Measurements from ENCODE around the gene GNPDA2.

GNPDA2 gene

DNA sequence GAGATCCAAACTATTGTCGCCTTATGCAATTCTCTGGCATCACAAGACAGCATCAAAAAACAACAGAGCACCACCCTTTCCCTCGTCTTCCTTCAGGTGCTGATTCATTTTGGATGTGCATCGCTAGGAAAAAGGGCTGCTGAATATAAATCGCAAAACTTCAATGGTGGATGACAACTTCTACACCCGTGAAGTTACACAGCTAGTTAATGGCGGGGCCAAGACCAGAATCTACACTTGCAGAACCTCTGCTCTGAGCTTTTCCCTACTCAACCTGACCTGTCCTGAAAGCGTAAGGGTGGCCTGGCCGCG, 674 bp downstream of the GNPDA2 start:
- TF ChIP-seq, protein P1, sequence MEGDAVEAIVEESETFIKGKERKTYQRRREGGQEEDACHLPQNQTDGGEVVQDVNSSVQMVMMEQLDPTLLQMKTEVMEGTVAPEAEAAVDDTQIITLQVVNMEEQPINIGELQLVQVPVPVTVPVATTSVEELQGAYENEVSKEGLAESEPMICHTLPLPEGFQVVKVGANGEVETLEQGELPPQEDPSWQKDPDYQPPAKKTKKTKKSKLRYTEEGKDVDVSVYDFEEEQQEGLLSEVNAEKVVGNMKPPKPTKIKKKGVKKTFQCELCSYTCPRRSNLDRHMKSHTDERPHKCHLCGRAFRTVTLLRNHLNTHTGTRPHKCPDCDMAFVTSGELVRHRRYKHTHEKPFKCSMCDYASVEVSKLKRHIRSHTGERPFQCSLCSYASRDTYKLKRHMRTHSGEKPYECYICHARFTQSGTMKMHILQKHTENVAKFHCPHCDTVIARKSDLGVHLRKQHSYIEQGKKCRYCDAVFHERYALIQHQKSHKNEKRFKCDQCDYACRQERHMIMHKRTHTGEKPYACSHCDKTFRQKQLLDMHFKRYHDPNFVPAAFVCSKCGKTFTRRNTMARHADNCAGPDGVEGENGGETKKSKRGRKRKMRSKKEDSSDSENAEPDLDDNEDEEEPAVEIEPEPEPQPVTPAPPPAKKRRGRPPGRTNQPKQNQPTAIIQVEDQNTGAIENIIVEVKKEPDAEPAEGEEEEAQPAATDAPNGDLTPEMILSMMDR (conservative IDR thresholded peaks at IDR 0.05; ENCODE audit: low read depth, low read length), result no peak
- H4K20me1 ChIP-seq (ENCODE audit: insufficient read depth), result no peaks in the 10 kb centered on the region
- H3K27ac ChIP-seq, result peak overlapping the region; percentile 58
- H3K4me3 ChIP-seq (IDR thresholded peaks at IDR 0.05; ENCODE audit: insufficient read depth, low read depth, low read length), result no peak overlapping the region
- peaks cover 26% of the 10 kb centered on the region; the same call in 1 of the 2 replicates for H3K79me2 ChIP-seq (ENCODE audit: insufficient read depth, low read depth)
- H3K9ac ChIP-seq, result peak overlapping the region; percentile 80; the same call in 1 of the 2 replicates
- no peaks in the 10 kb centered on the region for H3K27me3 ChIP-seq (ENCODE audit: insufficient read depth, low read depth)
- no peaks in the 10 kb centered on the region for H3K36me3 ChIP-seq (ENCODE audit: insufficient read depth)
- peak overlapping the region; percentile 70 for H3K4me2 ChIP-seq
- peaks cover 9% of the 10 kb centered on the region for H3K4me1 ChIP-seq (ENCODE audit: low read depth, poor library complexity, severe bottlenecking)
- peak overlapping the region; percentile 78 for H2AFZ ChIP-seq (ENCODE audit: low read depth)

GRCh38 chr4:44725166-44725565, 1.2 kb downstream of the GNPDA2 start:
- Histone ChIP-seq H3K9ac (peak overlapping the region; percentile 80; the same call in 1 of the 2 replicates), H3K79me2 (ENCODE audit: insufficient read depth, low read depth) (peaks cover 26% of the 10 kb centered on the region; the same call in 1 of the 2 replicates), H3K4me2 (peak overlapping the region; percentile 70), H3K4me3 (IDR thresholded peaks at IDR 0.05; ENCODE audit: insufficient read depth, low read depth, low read length) (no peak overlapping the region), H4K20me1 (ENCODE audit: insufficient read depth) (no peaks in the 10 kb centered on the region), H3K27ac (peak overlapping the region; percentile 58; the same call in 1 of the 2 replicates), H3K27me3 (ENCODE audit: insufficient read depth, low read depth) (no peaks in the 10 kb centered on the region), H3K36me3 (ENCODE audit: insufficient read depth) (no peaks in the 10 kb centered on the region), H3K4me1 (ENCODE audit: low read depth, poor library complexity, severe bottlenecking) (peaks cover 9% of the 10 kb centered on the region), H2AFZ (ENCODE audit: low read depth) (no peak overlapping the region; the same call in 1 of the 2 replicates)
- TF ChIP-seq, protein P1 (conservative IDR thresholded peaks at IDR 0.05; ENCODE audit: low read depth, low read length), result no peak

DNA sequence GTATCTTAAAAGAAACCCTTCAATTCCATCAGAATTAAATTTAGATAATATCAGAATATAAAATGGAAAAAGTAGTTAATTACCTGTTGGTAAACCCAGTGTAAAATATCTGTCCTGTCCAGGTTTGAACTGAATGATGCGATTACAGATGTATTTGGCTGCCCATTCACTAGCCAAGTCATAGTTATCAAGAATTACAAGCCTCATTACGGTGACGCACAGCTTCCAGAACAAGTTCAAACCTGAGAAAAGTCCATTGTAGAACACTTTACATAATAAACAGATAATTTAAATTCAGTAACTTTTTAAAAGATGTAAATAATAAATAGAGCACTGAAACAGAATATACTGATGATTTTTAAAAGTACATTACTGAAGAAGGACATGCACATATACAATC, 4.4 kb downstream of the GNPDA2 start:
- H3K36me3 ChIP-seq (ENCODE audit: insufficient read depth), result no peaks in the 10 kb centered on the region
- H3K4me3 ChIP-seq (IDR thresholded peaks at IDR 0.05; ENCODE audit: insufficient read depth, low read depth, low read length), result no peak overlapping the region
- no peaks in the 10 kb centered on the region for H3K27me3 ChIP-seq (ENCODE audit: insufficient read depth, low read depth)
- H3K4me1 ChIP-seq (ENCODE audit: low read depth, poor library complexity, severe bottlenecking), result peaks cover 18% of the 10 kb centered on the region
- H3K79me2 ChIP-seq (ENCODE audit: insufficient read depth, low read depth), result peaks cover 26% of the 10 kb centered on the region; the same call in 1 of the 2 replicates
- H2AFZ ChIP-seq (ENCODE audit: low read depth), result no peak overlapping the region
- TF ChIP-seq, protein P1 (conservative IDR thresholded peaks at IDR 0.05; ENCODE audit: low read depth, low read length), result no peak
- H3K9ac ChIP-seq, result no peak overlapping the region
- H3K27ac ChIP-seq, result no peak overlapping the region
- no peaks in the 10 kb centered on the region for H4K20me1 ChIP-seq (ENCODE audit: insufficient read depth)
- H3K4me2 ChIP-seq, result no peak overlapping the region

DNA sequence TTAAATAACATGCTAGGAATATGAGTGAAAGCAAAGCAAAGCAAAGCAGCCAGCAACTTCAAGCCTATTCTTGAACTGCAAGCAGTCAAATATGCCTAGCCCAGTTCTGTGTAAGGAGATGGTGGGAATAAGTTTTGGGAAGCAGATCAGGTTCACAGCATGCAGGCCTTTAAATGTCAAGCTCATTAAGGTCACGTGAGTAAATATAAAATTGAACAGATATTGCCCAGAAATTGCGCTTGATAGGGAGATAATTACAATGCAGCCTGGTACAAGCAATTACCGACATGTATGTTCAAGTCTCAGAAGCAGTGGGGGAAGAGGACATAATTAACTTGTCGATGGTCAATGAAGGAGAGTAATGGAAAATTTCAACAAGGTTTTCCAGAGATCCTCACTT, 6.0 kb downstream of the GNPDA2 start:
- no peak overlapping the region for H3K9ac ChIP-seq
- no peak overlapping the region for H3K4me3 ChIP-seq (IDR thresholded peaks at IDR 0.05; ENCODE audit: insufficient read depth, low read depth, low read length)
- no peaks in the 10 kb centered on the region for H3K27me3 ChIP-seq (ENCODE audit: insufficient read depth, low read depth)
- no peak overlapping the region for H3K27ac ChIP-seq
- H4K20me1 ChIP-seq (ENCODE audit: insufficient read depth), result no peaks in the 10 kb centered on the region
- H3K79me2 ChIP-seq (ENCODE audit: insufficient read depth, low read depth), result peaks cover 24% of the 10 kb centered on the region; the same call in 1 of the 2 replicates
- H3K36me3 ChIP-seq (ENCODE audit: insufficient read depth), result no peaks in the 10 kb centered on the region
- H2AFZ ChIP-seq (ENCODE audit: low read depth), result no peak overlapping the region
- TF ChIP-seq, protein P1 (conservative IDR thresholded peaks at IDR 0.05; ENCODE audit: low read depth, low read length), result no peak
- peaks cover 18% of the 10 kb centered on the region for H3K4me1 ChIP-seq (ENCODE audit: low read depth, poor library complexity, severe bottlenecking)
- H3K4me2 ChIP-seq, result no peak overlapping the region

Data from KMS-11 (cell line).